HEK293 (cell line): ENCODE data around the gene TCEANC2.

ENCODE experiments used
- CTCF ChIP-seq: fragments of 450-650 bp; formaldehyde crosslinking; IDR thresholded peaks from 2 replicates; pipeline ENCODE4 v1.5.1; 2016; ENCODE audit warnings: missing biosample characterization, missing genetic modification characterization
- KLF10 ChIP-seq: fragments of 450-650 bp; IDR thresholded peaks from 2 replicates; pipeline ENCODE4 v1.5.1; 2018; ENCODE audit warnings: missing biosample characterization, mild to moderate bottlenecking, missing genetic modification characterization
- REPIN1 ChIP-seq: fragments of 450-650 bp; formaldehyde crosslinking; IDR thresholded peaks from 2 replicates; pipeline ENCODE4 v1.5.1; 2017; ENCODE audit warnings: missing biosample characterization, missing genetic modification characterization, low read depth
- SP2 ChIP-seq: fragments of 450-650 bp; formaldehyde crosslinking; IDR thresholded peaks from 2 replicates; pipeline ENCODE4 v1.5.1; 2016; ENCODE audit warnings: missing biosample characterization, missing genetic modification characterization
- ZNF121 ChIP-seq: fragments of 450-650 bp; formaldehyde crosslinking; IDR thresholded peaks from 2 replicates; pipeline ENCODE4 v1.5.1; 2016; ENCODE audit warnings: missing biosample characterization, missing genetic modification characterization
- ZNF133 ChIP-seq: fragments of 450-650 bp; formaldehyde crosslinking; IDR thresholded peaks from 2 replicates; pipeline ENCODE4 v1.5.1; 2016; ENCODE audit warnings: missing biosample characterization, missing genetic modification characterization
- ZNF23 ChIP-seq: fragments of 450-650 bp; formaldehyde crosslinking; IDR thresholded peaks from 2 replicates; pipeline ENCODE4 v1.5.1; 2016; ENCODE audit warnings: missing biosample characterization, missing genetic modification characterization, borderline replicate concordance
- ZNF366 ChIP-seq: fragments of 450-650 bp; formaldehyde crosslinking; conservative IDR thresholded peaks from 2 replicates; pipeline ENCODE4 v1.5.1; 2016; ENCODE audit warnings: missing biosample characterization, missing genetic modification characterization
- ZNF585B ChIP-seq: fragments of 450-650 bp; formaldehyde crosslinking; IDR thresholded peaks from 2 replicates; pipeline ENCODE4 v1.5.1; 2016; ENCODE audit warnings: missing biosample characterization, missing genetic modification characterization
- ZNF776 ChIP-seq: fragments of 450-650 bp; formaldehyde crosslinking; IDR thresholded peaks from 2 replicates; pipeline ENCODE4 v1.5.0; 2017; ENCODE audit warnings: missing biosample characterization, missing genetic modification characterization, borderline replicate concordance
- ZSCAN18 ChIP-seq: fragments of 450-650 bp; formaldehyde crosslinking; IDR thresholded peaks from 2 replicates; pipeline ENCODE4 v1.5.1; 2016; ENCODE audit warnings: missing biosample characterization, missing genetic modification characterization
- TF ChIP-seq, protein P1 (sequence below): fragments of 450-650 bp; formaldehyde crosslinking; IDR thresholded peaks from 2 replicates; pipeline ENCODE4 v1.5.1; 2016; ENCODE audit warnings: missing biosample characterization, missing genetic modification characterization
- TF ChIP-seq, protein P2 (sequence below): fragments of 450-650 bp; formaldehyde crosslinking; optimal IDR thresholded peaks from 2 replicates; pipeline ENCODE3; 2016; ENCODE audit warnings: missing biosample characterization, mild to moderate bottlenecking, missing genetic modification characterization

DNA sequence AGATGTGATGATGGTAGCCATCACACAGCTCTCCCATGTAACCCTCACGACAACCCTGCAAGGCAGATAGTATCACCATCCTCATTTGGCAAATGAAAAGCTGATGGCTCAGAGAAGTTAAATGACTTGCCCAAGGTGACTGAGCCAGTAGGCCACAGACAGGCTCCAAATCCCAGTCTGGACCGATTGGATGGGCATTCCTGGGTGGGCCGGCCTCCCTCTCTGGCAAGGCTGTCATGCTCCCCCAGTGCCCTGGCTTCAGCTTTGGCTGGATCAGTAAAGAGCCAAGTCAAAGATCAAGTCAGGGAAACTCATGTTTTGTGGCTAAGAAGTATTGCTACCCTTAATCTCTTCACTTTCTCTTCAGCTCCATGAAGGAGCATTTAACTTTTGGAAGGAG, 58.2 kb downstream of the TCEANC2 start:
- TF ChIP-seq CTCF (tag by site-specific recombination) (no peak), KLF10 (tag by site-specific recombination) (no peak), ZNF585B (tag by site-specific recombination) (no peak), ZNF776 (no peak), ZNF23 (tag by site-specific recombination) (no peak), ZNF121 (tag by site-specific recombination) (no peak), ZSCAN18 (tag by site-specific recombination) (no peak), ZNF133 (no peak), SP2 (no peak), ZNF366 (tag by site-specific recombination) (no peak), REPIN1 (tag by site-specific recombination) (no peak)
- TF ChIP-seq, protein P1, sequence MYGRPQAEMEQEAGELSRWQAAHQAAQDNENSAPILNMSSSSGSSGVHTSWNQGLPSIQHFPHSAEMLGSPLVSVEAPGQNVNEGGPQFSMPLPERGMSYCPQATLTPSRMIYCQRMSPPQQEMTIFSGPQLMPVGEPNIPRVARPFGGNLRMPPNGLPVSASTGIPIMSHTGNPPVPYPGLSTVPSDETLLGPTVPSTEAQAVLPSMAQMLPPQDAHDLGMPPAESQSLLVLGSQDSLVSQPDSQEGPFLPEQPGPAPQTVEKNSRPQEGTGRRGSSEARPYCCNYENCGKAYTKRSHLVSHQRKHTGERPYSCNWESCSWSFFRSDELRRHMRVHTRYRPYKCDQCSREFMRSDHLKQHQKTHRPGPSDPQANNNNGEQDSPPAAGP (tag by site-specific recombination): no peak
- TF ChIP-seq, protein P2, sequence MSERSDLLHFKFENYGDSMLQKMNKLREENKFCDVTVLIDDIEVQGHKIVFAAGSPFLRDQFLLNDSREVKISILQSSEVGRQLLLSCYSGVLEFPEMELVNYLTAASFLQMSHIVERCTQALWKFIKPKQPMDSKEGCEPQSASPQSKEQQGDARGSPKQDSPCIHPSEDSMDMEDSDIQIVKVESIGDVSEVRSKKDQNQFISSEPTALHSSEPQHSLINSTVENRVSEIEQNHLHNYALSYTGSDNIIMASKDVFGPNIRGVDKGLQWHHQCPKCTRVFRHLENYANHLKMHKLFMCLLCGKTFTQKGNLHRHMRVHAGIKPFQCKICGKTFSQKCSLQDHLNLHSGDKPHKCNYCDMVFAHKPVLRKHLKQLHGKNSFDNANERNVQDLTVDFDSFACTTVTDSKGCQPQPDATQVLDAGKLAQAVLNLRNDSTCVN: no peak
